ACC112 (cell line): Measurements from ENCODE around the gene CTIF.

Source experiments
- H2AFZ ChIP-seq: fragments of 200-600 bp; sonication (generic); one replicate; pipeline ENCODE4 v1.6.0; 2017; ENCODE audit warnings: antibody characterized with exemption, low read length; ENCODE audit not compliant: unreplicated experiment
- H3K27ac ChIP-seq: fragments of 200-600 bp; sonication (generic); 2 replicates; pipeline ENCODE4 v1.5.1; 2014; ENCODE audit warnings: low read depth, mild to moderate bottlenecking, antibody characterized with exemption, low read length, moderate library complexity
- H3K27me3 ChIP-seq: fragments of 200-600 bp; sonication (generic); 2 replicates; pipeline ENCODE4 v1.6.1; 2014; ENCODE audit warnings: mild to moderate bottlenecking, antibody characterized with exemption, low read length, moderate library complexity, mixed read lengths; ENCODE audit not compliant: insufficient read depth
- H3K36me3 ChIP-seq: fragments of 200-600 bp; sonication (generic); 2 replicates; pipeline ENCODE4 v1.6.1; 2016; ENCODE audit warnings: mild to moderate bottlenecking, antibody characterized with exemption, low read length, moderate library complexity, mixed read lengths; ENCODE audit not compliant: insufficient read depth
- H3K4me1 ChIP-seq: fragments of 200-600 bp; sonication (generic); one replicate; pipeline ENCODE4 v1.6.1; 2016; ENCODE audit warnings: low read length, mixed read lengths; ENCODE audit not compliant: insufficient read depth, unreplicated experiment, control insufficient read depth
- H3K4me3 ChIP-seq: fragments of 200-600 bp; sonication (generic); 2 replicates; pipeline ENCODE4 v1.5.1; 2014; ENCODE audit warnings: mild to moderate bottlenecking, low read depth, low read length
- H3K79me2 ChIP-seq: fragments of 200-600 bp; sonication (generic); one replicate; pipeline ENCODE4 v1.6.0; 2016; ENCODE audit warnings: low read length; ENCODE audit not compliant: control insufficient read depth, unreplicated experiment, insufficient read depth

Gene CTIF

GRCh38 chr18:48836231-48836805, 297.5 kb downstream of the CTIF start:
- no peak overlapping the region for H3K27ac ChIP-seq
- H3K36me3 ChIP-seq, result no peaks in the 10 kb centered on the region
- H3K4me3 ChIP-seq, result no peak overlapping the region
- H3K4me1 ChIP-seq, result peaks cover 65% of the 10 kb centered on the region
- H3K79me2 ChIP-seq, result peaks cover 5% of the 10 kb centered on the region
- H2AFZ ChIP-seq, result no peak overlapping the region
- no peaks in the 10 kb centered on the region for H3K27me3 ChIP-seq

- no peak overlapping the region for H3K27ac ChIP-seq
- no peak overlapping the region for H2AFZ ChIP-seq
- H3K36me3 ChIP-seq, result no peaks in the 10 kb centered on the region
- peaks cover 3% of the 10 kb centered on the region for H3K79me2 ChIP-seq
- peaks cover 72% of the 10 kb centered on the region for H3K4me1 ChIP-seq
- H3K27me3 ChIP-seq, result no peaks in the 10 kb centered on the region
- no peak overlapping the region for H3K4me3 ChIP-seq
These were observed 298.2 kb downstream of the CTIF start for GRCh38 chr18:48836806-48837615.

- no peak overlapping the region for H2AFZ ChIP-seq
- peaks cover 3% of the 10 kb centered on the region for H3K79me2 ChIP-seq
- no peaks in the 10 kb centered on the region for H3K36me3 ChIP-seq
- no peak overlapping the region for H3K4me3 ChIP-seq
- peaks cover 73% of the 10 kb centered on the region for H3K4me1 ChIP-seq
- H3K27ac ChIP-seq, result no peak overlapping the region
- no peaks in the 10 kb centered on the region for H3K27me3 ChIP-seq
These were observed 298.8 kb downstream of the CTIF start for GRCh38 chr18:48837676-48838075.

GRCh38 chr18:48838166-48838775, 299.4 kb downstream of the CTIF start:
- peaks cover 3% of the 10 kb centered on the region for H3K79me2 ChIP-seq
- no peaks in the 10 kb centered on the region for H3K36me3 ChIP-seq
- H3K27me3 ChIP-seq, result no peaks in the 10 kb centered on the region
- peaks cover 68% of the 10 kb centered on the region for H3K4me1 ChIP-seq
- H3K27ac ChIP-seq, result peak overlapping the region; percentile 78
- no peak overlapping the region for H2AFZ ChIP-seq
- no peak overlapping the region for H3K4me3 ChIP-seq

- Histone ChIP-seq H3K4me3 (no peak overlapping the region), H3K79me2 (no peaks in the 10 kb centered on the region), H3K27me3 (no peaks in the 10 kb centered on the region), H3K4me1 (peaks cover 59% of the 10 kb centered on the region), H2AFZ (no peak overlapping the region), H3K36me3 (no peaks in the 10 kb centered on the region), H3K27ac (peak overlapping the region; percentile 78)
These were observed 300.3 kb downstream of the CTIF start for GRCh38 chr18:48838921-48839818.

GRCh38 chr18:48839819-48840490, 301.1 kb downstream of the CTIF start:
- no peak overlapping the region for H2AFZ ChIP-seq
- H3K27me3 ChIP-seq, result no peaks in the 10 kb centered on the region
- H3K79me2 ChIP-seq, result no peaks in the 10 kb centered on the region
- 0 out of 2 replicates have a peak overlapping the region, but pooled peaks have one; percentile 78 for H3K27ac ChIP-seq
- no peaks in the 10 kb centered on the region for H3K36me3 ChIP-seq
- peaks cover 52% of the 10 kb centered on the region for H3K4me1 ChIP-seq
- H3K4me3 ChIP-seq, result no peak overlapping the region

GRCh38 chr18:48840491-48840877, 301.7 kb downstream of the CTIF start:
- Histone ChIP-seq H3K27me3 (no peaks in the 10 kb centered on the region), H3K4me1 (peaks cover 46% of the 10 kb centered on the region)

GRCh38 chr18:48841381-48842258, 302.8 kb downstream of the CTIF start:
- Histone ChIP-seq H3K79me2 (no peaks in the 10 kb centered on the region), H3K4me3 (no peak overlapping the region), H3K36me3 (no peaks in the 10 kb centered on the region), H3K4me1 (peaks cover 46% of the 10 kb centered on the region), H3K27ac (0 out of 2 replicates have a peak overlapping the region, but pooled peaks have one; percentile 5), H2AFZ (no peak overlapping the region), H3K27me3 (no peaks in the 10 kb centered on the region)

More at GRCh38 chr18:48840491-48840877, 301.7 kb downstream of the CTIF start:
- no peak overlapping the region for H2AFZ ChIP-seq
- H3K4me3 ChIP-seq, result no peak overlapping the region
- no peaks in the 10 kb centered on the region for H3K79me2 ChIP-seq
- no peak overlapping the region for H3K27ac ChIP-seq
- H3K36me3 ChIP-seq, result no peaks in the 10 kb centered on the region

GRCh38 chr18:48842259-48843061, 303.6 kb downstream of the CTIF start:
- H3K79me2 ChIP-seq, result no peaks in the 10 kb centered on the region
- no peak overlapping the region for H2AFZ ChIP-seq
- H3K4me1 ChIP-seq, result peaks cover 46% of the 10 kb centered on the region
- H3K27ac ChIP-seq, result no peak overlapping the region
- no peak overlapping the region for H3K4me3 ChIP-seq
- H3K36me3 ChIP-seq, result no peaks in the 10 kb centered on the region
- no peaks in the 10 kb centered on the region for H3K27me3 ChIP-seq
